ENCODE measurements around the gene AGBL1. TPM values are rescaled to one million over a fixed set of nuclear protein-coding genes. Genes with fewer than 3 reads are reported as not detected.

AGBL1 gene
- total RNA-seq, 3 donors from 2014 or later (not counting 1 experiment from before 2014, with no cell fraction given), result not detected

- no CpG with 5 or more reads among the region's 3 CpGs for whole genome bisulfite sequencing (ENCODE audit: insufficient coverage)
- no peak for TF ChIP-seq CTCF (IDR thresholded peaks at IDR 0.05)
- H3K9me3 Mint-ChIP-seq, result no peaks in the 10 kb centered on the region
Measured at GRCh38 chr15:86802244-86802643, 722.6 kb downstream of the AGBL1 start.

GRCh38 chr15:86804406-86804805, 724.7 kb downstream of the AGBL1 start:
- H3K4me1 ChIP-seq (ENCODE audit: control insufficient read depth, insufficient read depth, low read length), result no peaks in the 10 kb centered on the region

More at GRCh38 chr15:86802244-86802643, 722.6 kb downstream of the AGBL1 start:
- H3K27me3 ChIP-seq (ENCODE audit: control insufficient read depth, insufficient read depth, low read length), result no peaks in the 10 kb centered on the region
- Mint-ChIP-seq H3K27ac (no peak overlapping the region), H3K27me3 (ENCODE audit: low read depth in 2 of 2) (no peaks in the 10 kb centered on the region), H3K4me1 (no peaks in the 10 kb centered on the region), H3K36me3 (no peaks in the 10 kb centered on the region), H3K4me3 (no peak overlapping the region)
- no peaks in the 10 kb centered on the region for H3K9me3 ChIP-seq (ENCODE audit: control insufficient read depth, insufficient read depth, low read length)
- no peaks in the 10 kb centered on the region for H3K4me1 ChIP-seq (ENCODE audit: control insufficient read depth, insufficient read depth, low read length)
- intact Hi-C loops (cut with micrococcal nuclease), result no loop called here
- DNase-seq, result no peak
- ATAC-seq, result no peak
- no peak overlapping the region for H3K4me3 ChIP-seq (ENCODE audit: low read length)
- H3K36me3 ChIP-seq (ENCODE audit: control insufficient read depth, insufficient read depth, low read length), result no peaks in the 10 kb centered on the region
- no peak overlapping the region for H3K27ac ChIP-seq (ENCODE audit: low read length)

GRCh38 chr15:86810329-86810728, 730.7 kb downstream of the AGBL1 start:
- intact Hi-C loops (cut with micrococcal nuclease), result no loop called here
- H3K9me3 Mint-ChIP-seq, result peaks cover 5 to 6% of the 10 kb centered on the region in 2 donors
- H3K36me3 Mint-ChIP-seq, result no peaks in the 10 kb centered on the region
- no peak overlapping the region for H3K4me3 ChIP-seq (ENCODE audit: low read length)
- DNase-seq (no peak), ATAC-seq (no peak)
- no peaks in the 10 kb centered on the region for H3K9me3 ChIP-seq (ENCODE audit: control insufficient read depth, insufficient read depth, low read length)
- H3K36me3 ChIP-seq (ENCODE audit: control insufficient read depth, insufficient read depth, low read length), result no peaks in the 10 kb centered on the region
- no peaks in the 10 kb centered on the region for H3K4me1 ChIP-seq (ENCODE audit: control insufficient read depth, insufficient read depth, low read length)
- H3K4me1 Mint-ChIP-seq, result no peaks in the 10 kb centered on the region
- H3K27me3 ChIP-seq (ENCODE audit: control insufficient read depth, insufficient read depth, low read length), result no peaks in the 10 kb centered on the region
- H3K27ac ChIP-seq (ENCODE audit: low read length), result no peak overlapping the region
- H3K27me3 Mint-ChIP-seq (ENCODE audit: low read depth in 2 of 2), result peaks cover 0 to 3% of the 10 kb centered on the region in 2 donors
- H3K27ac Mint-ChIP-seq, result no peak overlapping the region
- no peak overlapping the region for H3K4me3 Mint-ChIP-seq
- TF ChIP-seq CTCF (IDR thresholded peaks at IDR 0.05), result no peak

More at GRCh38 chr15:86804406-86804805, 724.7 kb downstream of the AGBL1 start:
- no peak for ATAC-seq
- WGBS (ENCODE audit: insufficient coverage), result 100% methylated on average over 2 of the region's 2 CpGs
- H3K9me3 ChIP-seq (ENCODE audit: control insufficient read depth, insufficient read depth, low read length), result no peaks in the 10 kb centered on the region
- intact Hi-C loops (cut with micrococcal nuclease), result no loop called here
- peaks cover 0 to 3% of the 10 kb centered on the region in 2 donors for H3K27me3 Mint-ChIP-seq (ENCODE audit: low read depth in 2 of 2)
- no peak for TF ChIP-seq CTCF (IDR thresholded peaks at IDR 0.05)
- H3K36me3 ChIP-seq (ENCODE audit: control insufficient read depth, insufficient read depth, low read length), result no peaks in the 10 kb centered on the region
- no peak overlapping the region for H3K27ac Mint-ChIP-seq
- no peak overlapping the region for H3K27ac ChIP-seq (ENCODE audit: low read length)
- no peaks in the 10 kb centered on the region for H3K27me3 ChIP-seq (ENCODE audit: control insufficient read depth, insufficient read depth, low read length)
- no peaks in the 10 kb centered on the region for H3K36me3 Mint-ChIP-seq
- H3K9me3 Mint-ChIP-seq, result peaks cover 3% of the 10 kb centered on the region in 2 donors
- H3K4me3 ChIP-seq (ENCODE audit: low read length), result no peak overlapping the region
- DNase-seq, result no peak
- H3K4me3 Mint-ChIP-seq, result no peak overlapping the region
- no peaks in the 10 kb centered on the region for H3K4me1 Mint-ChIP-seq

- H3K36me3 Mint-ChIP-seq, result no peaks in the 10 kb centered on the region
- H3K4me1 Mint-ChIP-seq, result no peaks in the 10 kb centered on the region
- H3K27ac ChIP-seq (ENCODE audit: low read length), result no peak overlapping the region
- no peak overlapping the region for H3K4me3 ChIP-seq (ENCODE audit: low read length)
- DNase-seq (no peak), ATAC-seq (no peak)
- H3K27me3 Mint-ChIP-seq (ENCODE audit: low read depth in 2 of 2), result no peaks in the 10 kb centered on the region
- no peaks in the 10 kb centered on the region for H3K27me3 ChIP-seq (ENCODE audit: control insufficient read depth, insufficient read depth, low read length)
- no peak overlapping the region for H3K4me3 Mint-ChIP-seq
- H3K9me3 ChIP-seq (ENCODE audit: control insufficient read depth, insufficient read depth, low read length), result no peaks in the 10 kb centered on the region
- H3K4me1 ChIP-seq (ENCODE audit: control insufficient read depth, insufficient read depth, low read length), result no peaks in the 10 kb centered on the region
- intact Hi-C loops (cut with micrococcal nuclease), result no loop called here
- 97% methylated on average over 7 of the region's 7 CpGs for WGBS (ENCODE audit: insufficient coverage)
- H3K36me3 ChIP-seq (ENCODE audit: control insufficient read depth, insufficient read depth, low read length), result no peaks in the 10 kb centered on the region
- no peak for TF ChIP-seq CTCF (IDR thresholded peaks at IDR 0.05)
- H3K9me3 Mint-ChIP-seq, result peaks cover 8% of the 10 kb centered on the region in 2 donors
- H3K27ac Mint-ChIP-seq, result no peak overlapping the region
Measured at GRCh38 chr15:86813892-86814291, 734.2 kb downstream of the AGBL1 start.
